LNCaP clone FGC (cell line): ENCODE data around the gene SYNPO2.

ENCODE experiments used
- DNase-seq: peaks from one replicate; pipeline ENCODE4 v3.0.0-alpha.2; 2011; ENCODE audit warnings: low read depth
- H3K4me3 ChIP-seq: 2 replicates; pipeline ENCODE4 v1.5.1; 2011; ENCODE audit warnings: mild to moderate bottlenecking, low read depth, low read length, control low read depth
- TF ChIP-seq, protein P1 (sequence below): IDR thresholded peaks from 2 replicates; pipeline ENCODE4 v1.5.1; 2012; ENCODE audit warnings: mild to moderate bottlenecking; ENCODE audit not compliant: control insufficient read depth, insufficient read depth; ENCODE audit errors: extremely low read depth

Gene SYNPO2

DNA sequence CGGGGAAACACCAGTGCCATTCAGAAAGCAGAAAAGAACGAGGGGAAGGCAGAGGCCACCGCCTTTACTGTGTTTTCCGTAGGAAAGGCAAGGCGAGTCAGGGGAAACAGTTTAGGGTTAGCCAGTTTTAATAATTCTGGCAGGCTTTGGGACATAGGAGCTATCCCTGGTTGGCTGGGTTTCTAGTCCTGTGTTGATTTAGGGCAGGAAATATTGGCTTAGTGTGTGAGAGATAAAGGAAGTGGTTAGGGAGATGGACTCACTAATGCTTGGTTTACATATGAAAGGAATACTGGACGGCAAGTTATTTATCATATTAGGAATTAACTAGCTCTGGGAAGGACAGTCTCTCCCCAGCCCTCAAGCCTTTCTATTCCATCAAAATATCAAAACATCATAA, 53.1 kb downstream of the SYNPO2 start:
- TF ChIP-seq, protein P1, sequence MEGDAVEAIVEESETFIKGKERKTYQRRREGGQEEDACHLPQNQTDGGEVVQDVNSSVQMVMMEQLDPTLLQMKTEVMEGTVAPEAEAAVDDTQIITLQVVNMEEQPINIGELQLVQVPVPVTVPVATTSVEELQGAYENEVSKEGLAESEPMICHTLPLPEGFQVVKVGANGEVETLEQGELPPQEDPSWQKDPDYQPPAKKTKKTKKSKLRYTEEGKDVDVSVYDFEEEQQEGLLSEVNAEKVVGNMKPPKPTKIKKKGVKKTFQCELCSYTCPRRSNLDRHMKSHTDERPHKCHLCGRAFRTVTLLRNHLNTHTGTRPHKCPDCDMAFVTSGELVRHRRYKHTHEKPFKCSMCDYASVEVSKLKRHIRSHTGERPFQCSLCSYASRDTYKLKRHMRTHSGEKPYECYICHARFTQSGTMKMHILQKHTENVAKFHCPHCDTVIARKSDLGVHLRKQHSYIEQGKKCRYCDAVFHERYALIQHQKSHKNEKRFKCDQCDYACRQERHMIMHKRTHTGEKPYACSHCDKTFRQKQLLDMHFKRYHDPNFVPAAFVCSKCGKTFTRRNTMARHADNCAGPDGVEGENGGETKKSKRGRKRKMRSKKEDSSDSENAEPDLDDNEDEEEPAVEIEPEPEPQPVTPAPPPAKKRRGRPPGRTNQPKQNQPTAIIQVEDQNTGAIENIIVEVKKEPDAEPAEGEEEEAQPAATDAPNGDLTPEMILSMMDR: no peak
- H3K4me3 ChIP-seq: no peak overlapping the region
- peak; percentile 54 for DNase-seq

- TF ChIP-seq, protein P1: no peak
- DNase-seq: peak; percentile 46
These were observed 53.8 kb downstream of the SYNPO2 start for GRCh38 chr4:118942465-118942864.

DNA sequence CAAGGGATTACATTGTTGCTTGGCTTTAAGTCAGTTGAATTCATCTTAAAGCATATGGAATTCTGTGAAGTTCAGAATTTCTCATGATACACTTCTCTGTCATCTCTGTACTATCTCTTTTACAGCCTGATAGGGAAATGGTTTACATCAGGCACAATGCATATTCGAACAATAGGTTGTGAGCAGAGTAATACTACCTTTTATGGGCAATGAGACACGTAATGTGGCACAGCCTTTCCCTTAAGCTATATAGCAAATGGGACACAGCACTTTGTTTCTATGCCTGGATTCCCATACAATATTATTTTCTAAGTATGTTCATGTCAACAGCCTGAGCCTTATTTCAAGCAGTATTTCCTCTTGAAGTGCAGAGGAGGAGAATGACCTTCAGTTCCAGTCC, 58.4 kb downstream of the SYNPO2 start:
- DNase-seq: no peak
- no peak overlapping the region for H3K4me3 ChIP-seq
- TF ChIP-seq, protein P1: no peak

More at GRCh38 chr4:118942465-118942864, 53.8 kb downstream of the SYNPO2 start:
- no peak overlapping the region for H3K4me3 ChIP-seq

DNA sequence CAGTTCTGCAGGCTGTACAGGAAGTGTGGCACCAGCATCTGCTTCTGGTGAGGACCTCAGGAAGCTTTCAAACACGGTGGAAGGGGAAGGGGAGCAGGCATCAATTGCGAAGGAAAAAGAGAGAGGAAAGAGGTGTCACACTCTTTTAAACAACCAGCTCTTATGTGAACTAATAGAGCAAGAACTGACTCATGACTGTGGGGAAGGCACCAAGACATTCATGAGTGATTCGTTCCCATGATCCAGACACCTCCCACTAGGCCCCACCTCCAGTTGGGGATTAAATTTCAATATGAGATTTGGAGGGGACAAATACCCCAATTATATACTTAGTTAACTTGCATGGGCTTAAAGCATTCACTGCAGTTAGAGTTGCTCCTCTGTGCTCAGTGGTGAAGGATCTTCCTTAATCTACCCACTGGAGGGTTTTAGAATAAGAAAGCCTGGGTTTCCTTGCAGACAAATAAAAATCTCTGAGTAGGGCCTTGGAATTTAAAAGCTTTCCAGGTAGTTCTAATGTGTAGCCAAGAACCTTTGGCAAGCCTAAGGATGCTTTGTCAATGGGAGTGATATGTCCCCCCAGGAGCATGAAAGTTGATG, 60.0 kb downstream of the SYNPO2 start:
- DNase-seq: no peak
- no peak overlapping the region for H3K4me3 ChIP-seq
- TF ChIP-seq, protein P1: no peak

DNA sequence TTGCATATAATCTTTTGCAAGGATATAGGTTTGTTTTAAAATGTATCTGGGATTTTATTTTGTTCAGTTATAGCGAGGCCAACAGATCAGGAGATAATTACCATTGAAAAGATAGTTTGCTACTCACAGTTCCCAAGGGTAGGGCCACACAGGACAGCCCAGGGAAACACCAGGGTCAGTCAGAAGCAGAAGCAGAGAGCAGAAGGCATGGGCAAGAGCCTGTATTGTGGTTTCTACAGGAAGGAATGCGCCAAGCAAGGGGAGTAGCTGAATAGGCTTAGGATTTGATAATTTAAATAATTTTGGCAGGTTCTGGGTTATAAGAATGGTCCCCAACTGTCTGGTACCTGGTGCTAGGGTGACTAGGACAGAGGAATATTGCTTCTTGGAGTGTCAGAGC, 61.6 kb downstream of the SYNPO2 start:
- DNase-seq: no peak
- TF ChIP-seq, protein P1: no peak
- H3K4me3 ChIP-seq: no peak overlapping the region

DNA sequence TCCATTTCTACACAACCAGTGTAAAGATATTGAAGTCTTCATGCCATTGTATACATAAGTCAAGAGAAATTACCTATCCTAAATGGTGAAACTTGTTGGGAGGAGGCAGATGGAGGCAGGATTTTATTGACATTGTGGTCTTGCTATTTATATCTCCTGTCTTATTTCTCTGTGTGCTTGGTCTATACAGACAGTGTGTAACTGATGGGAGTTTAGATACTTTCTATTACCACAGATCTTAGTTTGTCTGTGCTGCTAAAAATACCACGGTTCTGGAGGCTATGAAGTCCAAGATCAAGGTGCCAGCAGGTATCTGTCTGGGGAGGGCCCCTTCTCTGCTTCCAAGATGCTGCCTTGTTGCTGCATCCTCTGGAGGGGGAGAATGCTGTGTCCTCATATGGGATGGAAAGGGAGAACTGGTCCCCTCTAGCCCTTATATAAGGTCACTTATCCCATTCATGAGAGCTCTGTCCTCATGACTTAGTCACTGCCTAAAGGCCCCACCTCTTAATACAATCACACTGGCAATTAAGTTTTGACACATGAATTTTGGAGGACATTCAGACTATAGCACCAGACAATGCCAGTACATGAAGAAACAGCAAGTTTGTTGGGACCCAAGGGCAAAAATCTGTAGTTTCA, 62.4 kb downstream of the SYNPO2 start:
- DNase-seq: no peak
- no peak overlapping the region for H3K4me3 ChIP-seq
- TF ChIP-seq, protein P1: no peak

GRCh38 chr4:118953276-118953675, 64.6 kb downstream of the SYNPO2 start:
- no peak for DNase-seq
- no peak overlapping the region for H3K4me3 ChIP-seq
- TF ChIP-seq, protein P1: no peak
